Peyer's patch (tissue), 4 donors: ENCODE results near the gene CTXN3. TPM values are rescaled to one million over a fixed set of nuclear protein-coding genes. Genes with fewer than 3 reads are reported as not detected.

ENCODE experiments used
- DNase-seq, 3 donors: peaks; one replicate each; pipeline ENCODE4 v3.0.0-alpha.2; 2017 to 2019
- H3K27ac ChIP-seq, 4 donors: fragments of 200-600 bp; sonication (generic); one replicate each; pipeline ENCODE4 v1.5.1; 2016 to 2019
- H3K27me3 ChIP-seq, 2 donors: fragments of 200-600 bp; sonication (generic); one replicate each; pipeline ENCODE4 v1.5.1; 2019
- H3K36me3 ChIP-seq, 3 donors: fragments of 200-600 bp; sonication (generic); one replicate each; pipeline ENCODE4 v1.5.1; 2016 to 2019
- H3K4me1 ChIP-seq, 4 donors: fragments of 200-600 bp; sonication (generic); one replicate each; pipeline ENCODE4 v1.5.1; 2016 to 2019
- H3K4me3 ChIP-seq, 4 donors: fragments of 200-600 bp; sonication (generic); 1 replicate in 3 of 4; 2 replicates in 1 of 4; pipeline ENCODE4 v1.5.1; 2016 to 2019; ENCODE audit warnings: mild to moderate bottlenecking in 1 of 4
- H3K9me3 ChIP-seq, 4 donors: fragments of 200-600 bp; sonication (generic); one replicate each; pipeline ENCODE4 v1.5.1; 2016 to 2019; ENCODE audit warnings: mild to moderate bottlenecking in 1 of 4
- CTCF ChIP-seq, 6 experiments: fragments of 450-650 bp in 4 of 6; fragments of 200-600 bp in 2 of 6; sonication (generic) in 1 of 6; IDR thresholded peaks; one replicate each; pipeline ENCODE4 v1.5.1; 2017 to 2019; ENCODE audit warnings: antibody characterized with exemption in 6 of 6, mild to moderate bottlenecking in 3 of 6, moderate library complexity in 1 of 6
- POLR2A ChIP-seq, 2 donors: fragments of 450-650 bp; IDR thresholded peaks; one replicate each; pipeline ENCODE4 v1.5.1; 2017; ENCODE audit warnings: antibody characterized with exemption in 2 of 2, mild to moderate bottlenecking in 2 of 2, moderate library complexity in 2 of 2
- total RNA-seq, 4 donors: library from RNA; depleted of rRNA; stranded (reverse); fragments of >200 nt; gene quantifications; one replicate each; pipeline ENCODE4 v1.1.0, GENCODE V29; 2016

Gene CTXN3
- total RNA-seq, 4 donors from 2014 or later: not detected

GRCh38 chr5:127615916-127616315, 33.0 kb upstream of the CTXN3 start:
- H3K9me3 ChIP-seq: no peaks in the 10 kb centered on the region
- no peak for DNase-seq
- H3K36me3 ChIP-seq: no peaks in the 10 kb centered on the region
- no peaks in the 10 kb centered on the region for H3K27me3 ChIP-seq
- no peak overlapping the region for H3K27ac ChIP-seq
- no peak overlapping the region for H3K4me3 ChIP-seq
- no peaks in the 10 kb centered on the region for H3K4me1 ChIP-seq
- TF ChIP-seq POLR2A (IDR thresholded peaks at IDR 0.05) (no peak), CTCF (IDR thresholded peaks at IDR 0.05) (no peak)

GRCh38 chr5:127619908-127620479, 28.9 kb upstream of the CTXN3 start:
- DNase-seq: no peak
- Histone ChIP-seq H3K4me1 (no peaks in the 10 kb centered on the region), H3K27me3 (no peaks in the 10 kb centered on the region), H3K36me3 (no peaks in the 10 kb centered on the region), H3K4me3 (no peak overlapping the region), H3K9me3 (no peaks in the 10 kb centered on the region), H3K27ac (no peak overlapping the region)
- TF ChIP-seq POLR2A (IDR thresholded peaks at IDR 0.05): no peak
- no peak for TF ChIP-seq CTCF (IDR thresholded peaks at IDR 0.05)

DNA sequence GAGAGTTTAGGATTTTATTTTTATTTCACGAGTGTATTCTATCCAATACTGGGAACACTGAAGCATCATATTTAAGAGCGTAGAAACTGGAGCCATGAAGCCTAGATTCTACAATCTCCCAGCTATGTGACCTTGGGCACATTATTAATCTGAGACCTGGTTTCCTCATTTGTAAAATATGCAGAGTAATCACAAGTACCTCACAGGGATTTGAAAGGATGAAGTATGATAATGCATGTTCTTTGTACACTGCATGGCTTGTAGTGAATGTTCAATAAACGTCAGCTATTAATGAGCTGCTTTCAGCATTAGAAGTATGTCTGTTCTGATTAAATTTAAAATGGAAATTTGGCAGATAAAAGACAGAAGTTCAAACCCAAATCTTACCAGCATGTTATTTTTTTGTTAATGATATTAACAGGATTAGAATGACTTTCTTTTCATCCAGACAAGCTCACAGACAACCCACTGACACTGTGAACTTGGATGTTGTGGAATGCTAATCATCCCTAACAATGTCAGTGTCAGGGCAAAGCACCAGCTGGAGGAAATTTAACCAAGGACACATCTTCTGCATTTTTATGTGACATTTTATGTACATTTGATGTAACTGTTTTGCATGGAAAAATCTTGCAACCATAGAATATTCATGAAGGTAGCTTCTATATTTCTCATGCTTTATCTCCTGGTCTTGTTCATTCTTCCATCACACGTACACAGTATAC, 27.1 kb upstream of the CTXN3 start:
- Histone ChIP-seq H3K27me3 (no peaks in the 10 kb centered on the region), H3K4me1 (no peaks in the 10 kb centered on the region), H3K4me3 (no peak overlapping the region), H3K36me3 (no peaks in the 10 kb centered on the region), H3K9me3 (no peaks in the 10 kb centered on the region), H3K27ac (no peak overlapping the region)
- DNase-seq: no peak
- TF ChIP-seq POLR2A (IDR thresholded peaks at IDR 0.05) (no peak), CTCF (IDR thresholded peaks at IDR 0.05) (no peak)

DNA sequence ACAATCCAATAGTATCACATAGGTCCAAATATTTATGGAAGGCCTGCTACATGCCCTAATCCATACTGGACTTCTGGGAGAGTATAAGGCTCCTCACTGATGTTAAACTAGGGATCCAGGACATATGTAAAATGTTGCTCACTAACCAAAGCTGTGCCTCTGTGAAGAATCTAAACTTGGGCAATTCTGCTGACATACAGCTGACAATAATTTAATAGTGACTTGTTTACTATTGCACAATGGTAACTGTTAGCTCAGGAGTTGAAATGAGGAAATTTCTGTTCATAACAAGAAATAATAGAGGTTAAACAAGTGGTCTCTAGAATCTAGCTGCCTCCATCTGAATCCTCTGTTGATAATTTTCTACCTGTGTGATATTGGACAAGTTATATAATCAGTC, 14.9 kb upstream of the CTXN3 start:
- Histone ChIP-seq H3K27ac (no peak overlapping the region), H3K4me1 (no peaks in the 10 kb centered on the region), H3K27me3 (no peaks in the 10 kb centered on the region), H3K4me3 (no peak overlapping the region), H3K9me3 (no peaks in the 10 kb centered on the region), H3K36me3 (no peaks in the 10 kb centered on the region)
- no peak for DNase-seq
- TF ChIP-seq CTCF (IDR thresholded peaks at IDR 0.05) (no peak), POLR2A (IDR thresholded peaks at IDR 0.05) (no peak)

- no peaks in the 10 kb centered on the region for H3K4me1 ChIP-seq
- H3K27ac ChIP-seq: no peak overlapping the region
- H3K4me3 ChIP-seq: no peak overlapping the region
- TF ChIP-seq CTCF (IDR thresholded peaks at IDR 0.05): no peak
- TF ChIP-seq POLR2A (IDR thresholded peaks at IDR 0.05): no peak
- no peak for DNase-seq
- no peaks in the 10 kb centered on the region for H3K9me3 ChIP-seq
- no peaks in the 10 kb centered on the region for H3K36me3 ChIP-seq
- no peaks in the 10 kb centered on the region for H3K27me3 ChIP-seq
Observed at GRCh38 chr5:127639828-127640227, 9.1 kb upstream of the CTXN3 start.
